GM23338 (cell line): ENCODE results near the gene FBXO47. TPM values are rescaled to one million over a fixed set of nuclear protein-coding genes. Genes with fewer than 3 reads are reported as not detected.

Experiments used
- CTCF ChIP-seq, 2 experiments: fragments of 200-600 bp in 1 of 2; sonication (generic) in 1 of 2; conservative IDR thresholded peaks; 2 replicates each; pipeline versions ENCODE4 v1.5.1 to v1.6.1; 2016 to 2017; ENCODE audit warnings: antibody characterized with exemption in 2 of 2, low read depth in 2 of 2, mild to moderate bottlenecking in 2 of 2, moderate library complexity in 1 of 2
- EZH2 ChIP-seq: fragments of 200-600 bp; sonication (generic); IDR thresholded peaks from one replicate; pipeline ENCODE4 v1.8.0; 2017; ENCODE audit warnings: antibody characterized with exemption, mild to moderate bottlenecking, low read depth; ENCODE audit not compliant: unreplicated experiment
- POLR2AphosphoS5 ChIP-seq: IDR thresholded peaks from 2 replicates; pipeline ENCODE4 v1.6.1; 2016; ENCODE audit warnings: antibody characterized with exemption, low read depth
- ZNF114 ChIP-seq: fragments of 250-450 bp; sonication (Bioruptor Pico); IDR thresholded peaks from 2 replicates; pipeline ENCODE4 v1.5.0; 2020; ENCODE audit warnings: mild to moderate bottlenecking, moderate library complexity
- ZNF331 ChIP-seq: fragments of 250-450 bp; sonication (Bioruptor Pico); IDR thresholded peaks from 2 replicates; pipeline ENCODE4 v1.5.0; 2020; ENCODE audit warnings: low read depth, mild to moderate bottlenecking, moderate library complexity
- ZNF462 ChIP-seq: fragments of 250-450 bp; sonication (Bioruptor Pico); IDR thresholded peaks from 2 replicates; pipeline ENCODE4 v1.5.0; 2020; ENCODE audit warnings: mild to moderate bottlenecking, moderate library complexity
- polyA plus RNA-seq: library from polyadenylated mRNA; unstranded; fragments of >200 nt; fragmentation: Nextera tagmentation; extraction: Ambion mirVana; gene quantifications from 2 replicates; pipeline ENCODE4 v1.2.1, GENCODE V29; 2016
- total RNA-seq: library from RNA; depleted of rRNA; stranded (reverse); fragments of >200 nt; shearing (Covaris generic); gene quantifications from 2 replicates; pipeline ENCODE4 v1.2.3, GENCODE V29; 2014

FBXO47 gene
- total and polyA plus RNA-seq, 2 experiments from 2014 or later = not detected

GRCh38 chr17:38920374-38921291 lies 46.6 kb downstream of the FBXO47 start (continued):
- TF ChIP-seq CTCF (conservative IDR thresholded peaks at IDR 0.05; ENCODE audit: low read depth in 2 of 2) (no peak), ZNF114 (CRISPR knock-in tag) (no peak), ZNF331 (CRISPR knock-in tag) (no peak), EZH2 (no peak), ZNF462 (no peak), POLR2AphosphoS5 (no peak)
